ELF-1 (cell line): ENCODE results near the gene KRT9.

Source experiments
- DNase-seq: peaks from one replicate; pipeline ENCODE4 v3.0.0-alpha.2; 2016; ENCODE audit warnings: low read depth, low spot score

KRT9 gene

DNA sequence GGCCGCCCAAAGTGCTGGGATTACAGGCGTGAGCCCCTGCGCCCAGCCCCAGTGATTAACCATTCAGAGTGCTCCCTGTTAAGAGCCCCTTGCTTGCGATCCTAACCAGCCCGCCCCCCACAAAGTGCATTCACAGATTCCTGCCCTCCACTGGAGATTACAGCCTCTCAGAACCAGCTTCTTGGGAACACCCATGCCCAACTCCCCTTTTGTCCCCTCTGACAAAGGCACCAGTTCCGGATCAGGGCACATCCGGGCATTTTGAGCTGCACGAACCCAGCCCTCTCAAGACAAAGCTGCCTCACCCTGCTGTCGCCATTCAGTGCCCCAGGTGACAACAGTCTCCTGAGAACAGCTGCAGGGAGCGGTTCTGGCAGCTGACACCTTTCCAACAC is 42.9 kb downstream of the KRT9 start:
- DNase-seq: peak; percentile 68

GRCh38 chr17:41527063-41528023 is 44.5 kb downstream of the KRT9 start:
- no peak for DNase-seq

DNA sequence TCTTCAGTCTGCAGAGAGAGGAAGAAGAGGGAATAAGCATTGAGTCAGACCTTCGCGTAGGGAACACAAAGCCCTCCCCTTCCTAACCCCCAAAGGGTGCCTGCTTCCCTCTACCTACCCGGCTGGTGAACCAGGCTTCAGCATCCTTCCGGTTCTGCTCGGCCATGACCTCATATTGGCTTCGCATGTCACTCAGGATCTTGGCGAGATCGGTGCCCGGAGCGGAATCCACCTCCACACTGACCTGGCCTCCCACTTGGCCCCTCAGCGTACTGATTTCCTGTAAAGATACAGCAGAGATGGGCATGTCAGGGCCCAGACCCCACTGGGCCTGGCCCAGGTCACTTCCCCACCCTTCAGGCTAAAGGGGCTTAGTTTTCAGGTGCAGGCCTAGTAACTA is 47.6 kb downstream of the KRT9 start:
- no peak for DNase-seq

DNA sequence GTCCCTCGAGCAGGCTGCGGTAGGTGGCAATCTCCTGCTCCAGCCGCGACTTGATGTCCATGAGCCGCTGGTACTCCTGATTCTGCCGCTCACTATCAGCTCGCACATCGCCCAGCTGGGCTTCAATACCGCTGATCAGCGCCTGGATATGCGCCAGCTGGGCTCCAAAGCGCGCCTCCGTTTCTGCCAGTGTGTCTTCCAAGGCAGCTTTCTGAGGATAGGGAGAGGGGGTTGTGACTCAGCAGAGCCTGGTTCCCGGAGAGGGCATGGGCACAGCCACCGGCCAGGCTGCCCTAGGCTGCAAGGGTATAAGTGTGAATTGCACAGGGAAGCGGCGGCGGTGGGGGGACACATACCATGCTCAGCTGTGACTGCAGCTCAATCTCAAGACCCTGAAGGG is 48.1 kb downstream of the KRT9 start:
- no peak for DNase-seq

DNA sequence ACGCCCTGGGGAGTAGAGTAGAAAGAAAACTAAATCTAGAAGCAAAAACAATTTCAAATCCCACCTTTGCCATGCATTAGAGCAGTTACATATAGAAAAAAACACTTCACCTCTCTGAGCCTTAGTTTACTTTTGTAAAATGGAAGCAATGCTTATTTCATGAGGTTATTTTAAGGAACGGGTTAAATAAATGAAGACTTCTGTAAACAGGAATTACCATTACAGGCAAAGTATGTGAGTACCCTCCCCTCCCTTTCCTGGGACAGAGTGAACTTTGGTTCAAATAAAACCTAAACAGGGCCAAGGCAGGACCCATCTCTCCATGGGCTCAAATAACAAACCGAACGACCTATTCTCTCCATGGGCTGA is 48.6 kb downstream of the KRT9 start:
- DNase-seq: no peak

GRCh38 chr17:41522301-41523224 is 49.3 kb downstream of the KRT9 start:
- peak; percentile 63 for DNase-seq

GRCh38 chr17:41521574-41522261 is 50.1 kb downstream of the KRT9 start:
- peak; percentile 86 for DNase-seq

GRCh38 chr17:41520821-41521521 is 50.9 kb downstream of the KRT9 start:
- no peak for DNase-seq

DNA sequence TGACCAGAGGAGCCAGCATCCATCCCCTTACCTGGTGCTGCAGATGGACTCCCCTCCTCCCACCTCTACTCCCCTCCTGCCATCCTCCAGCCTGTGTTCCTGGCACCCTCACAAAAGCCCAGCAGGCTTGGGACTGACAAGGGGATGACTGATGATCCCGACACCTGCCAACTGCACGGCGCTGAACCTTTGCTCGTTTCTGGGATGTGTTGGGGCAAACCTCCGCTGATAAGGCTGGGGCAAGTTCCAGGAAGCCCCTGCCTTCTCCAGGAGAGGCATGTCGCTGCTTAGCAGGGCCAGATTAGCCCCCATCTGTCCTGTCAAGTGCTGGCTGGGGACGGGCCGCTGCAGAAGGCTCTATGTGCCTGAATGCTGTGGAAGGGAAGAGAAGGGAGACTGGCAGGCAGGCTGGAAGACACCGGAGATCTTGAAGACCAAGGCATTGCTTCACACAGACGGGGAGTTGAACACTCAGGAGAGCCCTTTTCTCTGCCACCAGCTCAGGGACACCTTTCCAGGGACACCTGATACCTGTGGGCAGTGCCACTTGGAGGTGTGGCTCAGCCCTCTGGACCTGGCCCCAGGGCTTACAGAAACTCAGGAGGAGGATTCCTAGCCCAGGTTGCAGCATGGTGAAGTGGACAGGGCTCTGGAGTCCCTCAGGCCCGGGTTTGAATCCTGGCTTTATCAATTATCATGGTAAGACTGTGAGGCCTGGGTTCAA is 52.2 kb downstream of the KRT9 start:
- peak; percentile 62 for DNase-seq

GRCh38 chr17:41518789-41519449 is 52.9 kb downstream of the KRT9 start, which contains the start of gene KRT15:
TSS of gene KRT15 (minus strand) at chr17:41518890. CDS start at chr17:41518827, 63 bp downstream.
- DNase-seq: no peak

DNA sequence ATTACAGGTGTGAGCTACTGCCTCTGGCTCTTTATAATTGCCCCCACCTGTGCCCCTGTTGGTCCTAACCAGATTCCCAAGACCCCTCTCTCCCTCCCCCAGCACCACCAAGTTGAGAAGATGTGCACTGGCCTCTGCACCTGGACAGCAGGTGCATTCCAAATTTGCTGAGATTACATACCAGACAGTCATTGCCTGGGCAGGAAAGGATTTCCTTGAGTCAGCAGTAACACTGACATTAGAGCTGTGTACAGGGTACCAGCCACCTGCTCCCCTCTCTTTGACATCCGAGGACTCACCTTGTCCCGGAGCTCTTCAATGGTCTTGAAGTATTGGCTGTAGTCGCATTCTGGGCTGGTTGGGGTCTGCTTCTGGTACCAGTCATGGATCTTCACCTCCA is 53.8 kb downstream of the KRT9 start:
- no peak for DNase-seq

DNA sequence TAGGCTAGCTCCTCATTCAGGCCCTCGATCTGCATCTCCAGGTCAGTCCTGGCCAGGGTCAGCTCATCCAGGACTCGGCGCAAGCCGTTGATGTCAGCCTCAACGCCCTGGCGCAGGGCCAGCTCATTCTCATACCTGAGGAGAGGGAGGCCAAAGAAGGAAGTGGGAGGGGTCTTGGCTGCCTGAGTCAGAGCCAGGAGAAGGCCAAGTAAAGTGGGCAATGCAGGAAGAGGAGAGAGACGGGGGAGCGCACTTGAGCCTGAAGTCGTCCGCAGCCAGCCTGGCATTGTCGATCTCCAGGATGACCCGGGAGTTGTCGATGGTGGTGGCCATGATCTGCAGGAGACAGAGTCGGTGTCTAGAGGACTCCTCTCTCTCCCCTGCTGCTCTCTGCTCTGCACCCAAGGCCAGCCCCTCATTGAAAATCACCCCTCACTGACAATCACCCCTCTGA is 55.0 kb downstream of the KRT9 start:
- no peak for DNase-seq

DNA sequence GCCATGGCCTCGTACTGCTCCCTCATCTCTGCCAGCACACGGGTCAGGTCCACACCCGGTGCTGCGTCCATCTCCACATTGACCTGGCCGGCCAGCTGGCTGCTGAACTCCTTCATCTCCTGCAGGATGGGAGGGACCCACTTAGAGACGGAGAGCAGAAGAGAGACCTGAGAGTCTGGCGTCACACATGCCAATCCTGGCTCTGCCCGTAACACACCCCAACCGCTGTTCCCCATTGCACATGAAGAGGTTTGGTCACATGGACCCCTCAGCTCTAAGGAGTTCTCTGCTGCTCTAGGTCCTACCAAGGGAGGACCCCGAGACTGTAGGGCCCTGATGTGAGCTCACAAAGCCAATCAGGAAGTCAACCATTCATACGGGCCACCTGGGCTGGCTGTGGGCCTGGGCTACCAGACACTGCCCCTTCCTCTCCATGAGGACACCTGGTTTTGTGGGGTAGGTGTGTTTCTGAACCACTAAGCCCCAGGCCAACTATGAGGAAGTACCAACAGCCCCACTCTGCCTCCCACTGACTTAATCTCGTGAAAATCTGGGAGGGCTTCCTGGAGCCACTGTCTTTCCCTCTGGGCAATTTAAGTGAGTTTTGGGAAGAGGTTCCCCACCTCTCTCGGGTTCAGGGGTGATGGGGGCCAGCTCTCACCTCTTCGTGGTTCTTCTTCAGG is 55.6 kb downstream of the KRT9 start:
- no peak for DNase-seq
